ENCODE measurements around the gene LRRC59. TPM values are rescaled to one million over a fixed set of nuclear protein-coding genes. Genes with fewer than 3 reads are reported as not detected.

Gene LRRC59
- total and polyA plus RNA-seq, 2 of the 13 experiments (the other 11 are each of a cell fraction or from before 2014, with no cell fraction given) = 87.3 to 222 TPM

DNA sequence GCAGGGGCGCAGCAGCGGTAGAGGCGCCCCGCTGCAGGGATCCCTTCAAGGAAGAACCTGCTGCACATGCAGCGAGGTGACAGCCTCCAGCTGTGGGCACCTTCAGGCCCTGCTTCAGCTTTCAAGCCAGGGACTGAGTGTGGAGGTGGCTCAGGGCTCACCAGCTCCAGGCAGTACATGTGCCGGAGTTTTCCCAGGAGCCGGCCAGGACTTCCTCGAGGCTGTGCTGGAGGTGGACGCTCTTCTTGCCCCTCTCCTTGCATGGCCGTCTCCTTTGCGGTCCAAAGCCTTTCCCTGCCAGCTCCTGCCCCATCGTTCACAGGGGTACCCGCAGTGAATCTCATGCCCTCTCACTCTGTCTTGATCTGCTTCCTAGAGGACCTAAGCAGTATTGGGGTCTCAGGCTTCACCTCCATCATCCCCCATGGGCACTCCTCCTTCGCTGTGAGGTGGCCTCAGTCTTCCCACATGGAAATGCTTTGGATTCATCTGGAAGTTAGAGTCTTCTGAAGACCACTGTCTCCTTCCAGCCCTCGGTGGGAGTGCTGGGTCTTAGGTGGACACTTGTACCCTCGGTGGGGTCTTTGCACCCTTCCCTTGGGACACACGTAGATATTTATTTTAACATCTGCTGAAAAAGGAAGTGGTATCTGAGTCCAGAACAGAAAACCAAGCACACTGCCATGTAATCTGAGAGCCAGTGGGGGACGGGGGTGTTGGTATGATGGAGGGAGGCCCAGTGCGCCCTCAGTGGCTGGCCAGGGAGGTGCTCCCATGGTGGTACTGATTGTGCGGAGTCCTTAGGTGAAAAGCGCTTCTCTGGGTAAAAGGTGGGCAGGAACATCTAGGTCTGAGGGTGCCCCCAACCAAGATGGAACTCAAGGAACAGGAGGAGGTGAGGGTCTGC is 44.4 kb downstream of the LRRC59 start:
- in situ Hi-C loops (cut with HindIII; ENCODE audit: extremely low pct_ligation_motif_present, low pct_unique_long_range_greater_than_20kb) = no loop called here
- H3K79me2 ChIP-seq (ENCODE audit: insufficient read depth, low read length) = no peaks in the 10 kb centered on the region
- POLR2A ChIA-PET = interaction anchor here (1.0 kb wide), 1 partner anchor 9 kb away, joined by 5 read pairs; no protein-coding TSS in a partner anchor
- peak; percentile 69 for TF ChIP-seq AGO2 (optimal IDR thresholded peaks at IDR 0.05; ENCODE audit: low read depth, low read length)
- TF ChIP-seq, protein P1, sequence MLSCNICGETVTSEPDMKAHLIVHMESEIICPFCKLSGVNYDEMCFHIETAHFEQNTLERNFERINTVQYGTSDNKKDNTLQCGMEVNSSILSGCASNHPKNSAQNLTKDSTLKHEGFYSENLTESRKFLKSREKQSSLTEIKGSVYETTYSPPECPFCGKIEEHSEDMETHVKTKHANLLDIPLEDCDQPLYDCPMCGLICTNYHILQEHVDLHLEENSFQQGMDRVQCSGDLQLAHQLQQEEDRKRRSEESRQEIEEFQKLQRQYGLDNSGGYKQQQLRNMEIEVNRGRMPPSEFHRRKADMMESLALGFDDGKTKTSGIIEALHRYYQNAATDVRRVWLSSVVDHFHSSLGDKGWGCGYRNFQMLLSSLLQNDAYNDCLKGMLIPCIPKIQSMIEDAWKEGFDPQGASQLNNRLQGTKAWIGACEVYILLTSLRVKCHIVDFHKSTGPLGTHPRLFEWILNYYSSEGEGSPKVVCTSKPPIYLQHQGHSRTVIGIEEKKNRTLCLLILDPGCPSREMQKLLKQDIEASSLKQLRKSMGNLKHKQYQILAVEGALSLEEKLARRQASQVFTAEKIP (CRISPR knock-in tag; IDR thresholded peaks at IDR 0.05; ENCODE audit: borderline replicate concordance) = no peak
- TF ChIP-seq, protein P2, sequence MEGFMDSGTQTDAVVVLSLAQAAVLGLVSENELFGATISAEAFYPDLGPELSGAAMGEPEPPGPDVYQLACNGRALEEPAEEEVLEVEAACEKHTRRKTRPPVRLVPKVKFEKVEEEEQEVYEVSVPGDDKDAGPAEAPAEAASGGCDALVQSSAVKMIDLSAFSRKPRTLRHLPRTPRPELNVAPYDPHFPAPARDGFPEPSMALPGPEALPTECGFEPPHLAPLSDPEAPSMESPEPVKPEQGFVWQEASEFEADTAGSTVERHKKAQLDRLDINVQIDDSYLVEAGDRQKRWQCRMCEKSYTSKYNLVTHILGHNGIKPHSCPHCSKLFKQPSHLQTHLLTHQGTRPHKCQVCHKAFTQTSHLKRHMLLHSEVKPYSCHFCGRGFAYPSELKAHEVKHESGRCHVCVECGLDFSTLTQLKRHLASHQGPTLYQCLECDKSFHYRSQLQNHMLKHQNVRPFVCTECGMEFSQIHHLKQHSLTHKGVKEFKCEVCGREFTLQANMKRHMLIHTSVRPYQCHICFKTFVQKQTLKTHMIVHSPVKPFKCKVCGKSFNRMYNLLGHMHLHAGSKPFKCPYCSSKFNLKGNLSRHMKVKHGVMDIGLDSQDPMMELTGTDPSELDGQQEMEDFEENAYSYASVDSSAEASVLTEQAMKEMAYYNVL (CRISPR knock-in tag; IDR thresholded peaks at IDR 0.05; ENCODE audit: borderline replicate concordance) = no peak
- no peak overlapping the region for H3K27ac ChIP-seq (ENCODE audit: extremely low read length, insufficient read depth, low read length)
- no peaks in the 10 kb centered on the region for H3K27me3 ChIP-seq (ENCODE audit: control insufficient read depth in 1 of 2, insufficient read depth in 2 of 2, low read length in 2 of 2)
- H3K4me3 ChIP-seq (replicated peaks in 1 of 3; ENCODE audit: insufficient read depth in 1 of 3, low read depth in 2 of 3, low read length in 3 of 3) = no peak overlapping the region
- FAIRE-seq (no peak), ATAC-seq (peak; percentile 2; the same call in 1 of the 3 replicates), DNase-seq (ENCODE audit: low spot score) (no peak)
- CTCF ChIA-PET (ENCODE audit: low intra/inter-chr PET ratio, low total read pairs) = no interaction called here
- intact Hi-C loops (cut with micrococcal nuclease; ENCODE audit: unreplicated experiment) = no loop called here
- peaks cover 28 to 43% of the 10 kb centered on the region in 2 experiments; a peak in 4 of 5 replicates for H3K36me3 ChIP-seq (replicated peaks in 1 of 2; ENCODE audit: control insufficient read depth in 1 of 2, insufficient read depth in 2 of 2, low read length in 2 of 2)
- H2AFZ ChIP-seq (ENCODE audit: low read length) = no peak overlapping the region
- H3K9ac ChIP-seq (ENCODE audit: insufficient read depth, low read depth, low read length) = no peak overlapping the region
- 96% methylated on average over 17 of the region's 21 CpGs for WGBS (ENCODE audit: low lambda C conversion rate)
- no peaks in the 10 kb centered on the region for H3K9me3 ChIP-seq (ENCODE audit: low read length)
- H3K4me1 ChIP-seq (ENCODE audit: insufficient read depth, low read length) = peaks cover 5% of the 10 kb centered on the region
- BruUV-seq (replicated peaks) = no TSS peak
- H4K20me1 ChIP-seq (ENCODE audit: insufficient read depth, low read length) = no peaks in the 10 kb centered on the region
- no peak overlapping the region for H3K4me2 ChIP-seq (ENCODE audit: low read depth, low read length)

Data from HepG2 (cell line).